Lower lobe of right lung (tissue), 2 donors: ENCODE results near the gene AIRE. TPM values are rescaled to one million over a fixed set of nuclear protein-coding genes. Genes with fewer than 3 reads are reported as not detected.
A peak's percentile ranks its signal among the peaks of the same experiment; 100 is the strongest.
"Not testable (repeated sequence)": the region's sequence is repeated elsewhere in the genome, so short reads cannot be mapped to it uniquely, and the experiment has no call there.

Experiments
- ATAC-seq, 2 donors: fragments of 200-7000 bp; cut with Tn5 transposase; one replicate each; pipeline ENCODE4 v1.9.1; 2020 to 2022; ENCODE audit warnings: mild to moderate bottlenecking in 2 of 2, moderate library complexity in 2 of 2
- DNase-seq: peaks from one replicate; pipeline ENCODE4 v3.0.0-alpha.2; 2020
- H3K27ac ChIP-seq: fragments of 200-600 bp; one replicate; pipeline ENCODE4 v1.8.0; 2022
- H3K27me3 ChIP-seq: fragments of 200-600 bp; one replicate; pipeline ENCODE4 v1.8.0; 2022; ENCODE audit warnings: low read depth
- H3K36me3 ChIP-seq: fragments of 200-600 bp; one replicate; pipeline ENCODE4 v1.8.0; 2022; ENCODE audit warnings: mild to moderate bottlenecking
- H3K4me1 ChIP-seq: fragments of 200-600 bp; one replicate; pipeline ENCODE4 v1.8.0; 2022
- H3K4me3 ChIP-seq: fragments of 200-600 bp; one replicate; pipeline ENCODE4 v1.8.0; 2022; ENCODE audit warnings: mild to moderate bottlenecking
- H3K9me3 ChIP-seq: fragments of 200-600 bp; one replicate; pipeline ENCODE4 v1.8.0; 2022
- CTCF ChIP-seq: fragments of 200-600 bp; IDR thresholded peaks from one replicate; pipeline ENCODE4 v1.8.0; 2022; ENCODE audit warnings: antibody characterized with exemption, mild to moderate bottlenecking
- intact Hi-C: fragments of 100-400 bp; cut with DNase I; formaldehyde crosslinking; loops from one replicate; pipeline ENCODE4 v1.11.0; 2022
- long read RNA-seq: library from polyadenylated mRNA; unstranded; transcript quantifications from one replicate; pipeline ENCODE4 v2.0.0, GENCODE V29; 2021
- total RNA-seq: library from RNA; stranded (reverse); fragmentation: NEBNext Ultra II Directional; extraction: Animal tissue kit (Norgen Biotek cat#: 25700); gene quantifications from one replicate; pipeline ENCODE4 v1.2.1, GENCODE V29; 2021
- donor health status: DM: no; HTN: yes; CAD: no; lungs with severe emphysema.

Gene AIRE
- not detected for total RNA-seq
- long read RNA-seq, result 0 reads

- Histone ChIP-seq H3K27ac (no peak within 1 kb of the TSS), H3K4me3 (peak within 1 kb of the TSS; percentile 6), H3K27me3 (peaks cover 27% of the 10 kb centered on the region), H3K36me3 (no peaks in the 10 kb centered on the region), H3K4me1 (peaks cover 5% of the 10 kb centered on the region), H3K9me3 (no peaks in the 10 kb centered on the region)
- no peak for DNase-seq
- no peak for ATAC-seq
- no peak for TF ChIP-seq CTCF
- intact Hi-C loops, result no loop called here
Observed at GRCh38 chr21:44285138-44285992, at the start of gene AIRE. Gene AIRE, plus strand, starts transcription at chr21:44285876. Its CDS starts 131 bp downstream, at chr21:44286007.

- H3K4me1 ChIP-seq, H3K9me3 ChIP-seq, DNase-seq, H3K36me3 ChIP-seq, H3K4me3 ChIP-seq, H3K27ac ChIP-seq, intact Hi-C loops, H3K27me3 ChIP-seq: not testable (repeated sequence)
- ATAC-seq, result peak; percentile 73 to 77
Observed at GRCh38 chr21:44240353-44240752, 45.3 kb upstream of the AIRE start.

- H3K27me3 ChIP-seq, H3K36me3 ChIP-seq, H3K4me3 ChIP-seq, H3K4me1 ChIP-seq, DNase-seq, H3K27ac ChIP-seq, intact Hi-C loops, H3K9me3 ChIP-seq: not testable (repeated sequence)
- peak; percentile 92 to 95 for ATAC-seq
Observed at GRCh38 chr21:44240842-44241241, 44.8 kb upstream of the AIRE start, which contains the start of gene ICOSLG. Gene ICOSLG, minus strand, starts transcription at chr21:44240943. Its CDS starts 126 bp downstream, at chr21:44240817.

- H3K9me3 ChIP-seq, intact Hi-C loops, DNase-seq, H3K4me3 ChIP-seq, H3K4me1 ChIP-seq, H3K27me3 ChIP-seq, H3K36me3 ChIP-seq, H3K27ac ChIP-seq: not testable (repeated sequence)
- peak; percentile 57 to 72 for ATAC-seq
Observed at GRCh38 chr21:44241281-44241680, 44.4 kb upstream of the AIRE start.

- H3K27me3 ChIP-seq, intact Hi-C loops, H3K4me1 ChIP-seq, DNase-seq, H3K9me3 ChIP-seq, H3K27ac ChIP-seq, H3K4me3 ChIP-seq, H3K36me3 ChIP-seq: not testable (repeated sequence)
- ATAC-seq, result peak in 1 of 2 donors; percentile 2
Observed at GRCh38 chr21:44243980-44244379, 41.7 kb upstream of the AIRE start.

- H3K36me3 ChIP-seq, ATAC-seq, H3K27ac ChIP-seq, H3K4me1 ChIP-seq, H3K9me3 ChIP-seq, H3K27me3 ChIP-seq, DNase-seq, intact Hi-C loops, H3K4me3 ChIP-seq: not testable (repeated sequence)
Observed at GRCh38 chr21:44247904-44248303, 37.8 kb upstream of the AIRE start.

- H3K9me3 ChIP-seq, H3K4me1 ChIP-seq, H3K36me3 ChIP-seq, H3K4me3 ChIP-seq, ATAC-seq, DNase-seq, H3K27ac ChIP-seq, H3K27me3 ChIP-seq, intact Hi-C loops: not testable (repeated sequence)
Observed at GRCh38 chr21:44249204-44250037, 36.3 kb upstream of the AIRE start.

GRCh38 chr21:44253832-44254710, 31.6 kb upstream of the AIRE start:
- Histone ChIP-seq H3K4me3 (no peak overlapping the region), H3K36me3 (no peaks in the 10 kb centered on the region), H3K9me3 (no peaks in the 10 kb centered on the region), H3K27me3 (peaks cover 5% of the 10 kb centered on the region), H3K27ac (no peak overlapping the region), H3K4me1 (peaks cover 12% of the 10 kb centered on the region)
- ATAC-seq (peak; percentile 9 to 45), DNase-seq (peak; percentile 48)
- no peak for TF ChIP-seq CTCF
- intact Hi-C loops, result no loop called here
